ENCODE results near the gene CA5A. TPM values are rescaled to one million over a fixed set of nuclear protein-coding genes. Genes with fewer than 3 reads are reported as not detected.

Gene CA5A

DNA sequence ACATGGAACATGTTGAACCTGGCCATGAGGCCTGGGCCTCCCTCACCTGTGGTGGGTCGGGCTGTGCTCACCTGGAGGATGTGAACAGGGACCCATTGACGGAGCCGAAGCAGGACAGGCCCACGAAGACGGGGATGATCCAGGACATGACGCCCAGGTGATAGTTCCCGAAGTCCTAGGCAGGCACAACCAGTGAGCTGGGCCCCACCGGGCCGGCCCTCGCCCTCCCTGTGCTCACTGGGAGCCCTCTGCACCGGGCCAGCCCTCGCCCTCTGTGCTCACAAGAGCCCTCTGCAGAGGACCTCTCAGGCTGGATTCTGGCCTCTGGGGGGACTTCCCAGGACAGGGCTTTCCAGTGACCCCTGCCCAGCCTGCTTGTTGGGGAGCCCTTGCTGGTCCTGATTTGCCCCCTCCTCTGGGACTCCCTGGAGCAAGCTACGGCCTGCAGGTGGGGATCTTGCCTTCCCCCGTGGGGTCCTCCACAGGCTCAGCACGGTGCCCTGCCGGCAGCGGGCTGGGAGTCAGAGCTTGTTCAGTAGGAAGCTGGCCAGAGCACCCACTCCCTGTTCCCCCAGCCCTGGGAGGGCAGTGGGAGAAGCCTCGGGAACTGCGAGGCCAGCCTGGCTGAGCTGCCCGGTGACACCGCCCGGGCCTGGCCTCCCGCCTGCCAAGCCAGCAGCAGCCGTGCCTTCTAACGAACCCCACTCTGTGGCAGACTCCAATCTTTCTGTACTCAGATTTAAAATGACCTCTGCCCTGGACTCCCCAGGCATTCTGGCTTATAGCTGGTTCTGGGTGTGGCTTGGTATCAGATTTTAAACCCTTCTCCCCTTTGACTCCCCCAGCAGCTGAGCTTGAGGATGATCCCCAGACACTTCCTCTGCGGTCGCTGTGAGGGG, 97.4 kb downstream of the CA5A start:
- Histone ChIP-seq H3K36me3 (ENCODE audit: control insufficient read depth, insufficient read depth, low read length) (peaks cover 49% of the 10 kb centered on the region), H3K4ac (ENCODE audit: low read depth, low read length) (no peak overlapping the region), H3K27ac (ENCODE audit: low read depth, low read length) (no peak overlapping the region), H2BK15ac (replicated peaks; ENCODE audit: low read depth) (no peak overlapping the region), H3K18ac (ENCODE audit: low read length) (no peak overlapping the region), H2BK120ac (ENCODE audit: low read depth, low read length) (no peak overlapping the region), H3K4me1 (ENCODE audit: control insufficient read depth, low read depth, low read length) (no peaks in the 10 kb centered on the region), H3K4me3 (ENCODE audit: low read length) (no peak overlapping the region), H2AK5ac (ENCODE audit: low read length) (no peak overlapping the region), H3K4me2 (ENCODE audit: low read length) (no peak overlapping the region), H3K56ac (ENCODE audit: low read length) (no peak overlapping the region), H3K23ac (ENCODE audit: low read length) (no peak overlapping the region), H2BK5ac (ENCODE audit: low read length) (no peak overlapping the region), H3K27me3 (ENCODE audit: insufficient read depth, low read length, poor library complexity) (no peaks in the 10 kb centered on the region), H3K79me1 (ENCODE audit: low read length) (peaks cover 14% of the 10 kb centered on the region), H4K8ac (ENCODE audit: low read depth, low read length) (no peak overlapping the region), H4K5ac (ENCODE audit: low read length) (no peak overlapping the region), H3K79me2 (ENCODE audit: control insufficient read depth, insufficient read depth, low read length) (peaks cover 20% of the 10 kb centered on the region), H3K9ac (ENCODE audit: low read length) (no peak overlapping the region)
- WGBS (ENCODE audit: extremely low coverage, insufficient coverage, low lambda C conversion rate) = no CpG with 5 or more reads among the region's 27 CpGs
- DNase-seq = no peak

Small RNAs within 50 kb of the gene (small RNA-seq; reads per million reads assigned to genes)
- gene AC127455.1 (ENCODE audit: insufficient read depth) = not detected

All from mesendoderm (in vitro differentiated cells).